Heart left ventricle (tissue), 16 donors: ENCODE results near the gene ABTB2. TPM values are rescaled to one million over a fixed set of nuclear protein-coding genes. Genes with fewer than 3 reads are reported as not detected.
A peak's percentile ranks its signal among the peaks of the same experiment; 100 is the strongest.

Experiments used
- ATAC-seq, 4 donors: fragments of 200-7000 bp; cut with Tn5 transposase; one replicate each; pipeline ENCODE4 v1.9.1; 2020 to 2022; ENCODE audit warnings: moderate library complexity in 4 of 4, mild to moderate bottlenecking in 3 of 4, moderate number of reproducible peaks in 1 of 4
- DNase-seq, 5 donors: peaks; one replicate each; pipeline ENCODE4 v3.0.0-alpha.2; 2020
- H3K27ac ChIP-seq, 12 donors: fragments of 200-600 bp; sonication (generic) in 4 of 12; one replicate each; pipeline versions ENCODE4 v1.5.0 to v1.8.0; 2016 to 2022; ENCODE audit warnings: mild to moderate bottlenecking in 2 of 12
- H3K27me3 ChIP-seq, 9 donors: fragments of 200-600 bp; sonication (generic) in 2 of 9; one replicate each; pipeline versions ENCODE4 v1.5.1 to v1.8.0; 2016 to 2022; ENCODE audit warnings: mild to moderate bottlenecking in 3 of 9
- H3K36me3 ChIP-seq, 9 donors: fragments of 200-600 bp; sonication (generic) in 2 of 9; one replicate each; pipeline versions ENCODE4 v1.5.0 to v1.8.0; 2018 to 2022; ENCODE audit warnings: mild to moderate bottlenecking in 2 of 9
- H3K4me1 ChIP-seq, 12 donors: fragments of 200-600 bp; sonication (generic) in 4 of 12; one replicate each; pipeline versions ENCODE4 v1.5.0 to v1.8.0; 2016 to 2022; ENCODE audit warnings: mild to moderate bottlenecking in 3 of 12
- H3K4me3 ChIP-seq, 12 donors: fragments of 200-600 bp; sonication (generic) in 4 of 12; one replicate each; pipeline versions ENCODE4 v1.5.0 to v1.8.0; 2017 to 2022; ENCODE audit warnings: mild to moderate bottlenecking in 9 of 12, moderate library complexity in 4 of 12
- H3K9me3 ChIP-seq, 12 donors: fragments of 200-600 bp; sonication (generic) in 4 of 12; one replicate each; pipeline versions ENCODE4 v1.5.0 to v1.8.0; 2016 to 2022; ENCODE audit warnings: mild to moderate bottlenecking in 1 of 12
- CTCF ChIP-seq, 12 donors: fragments of 200-600 bp; sonication (generic) in 4 of 12; IDR thresholded peaks; one replicate each; pipeline versions ENCODE4 v1.5.0 to v1.8.0; 2018 to 2022; ENCODE audit warnings: antibody characterized with exemption in 12 of 12, mild to moderate bottlenecking in 5 of 12
- POLR2A ChIP-seq, 2 donors: fragments of 450-650 bp; IDR thresholded peaks; one replicate each; pipeline ENCODE4 v1.6.1; 2017; ENCODE audit warnings: antibody characterized with exemption in 2 of 2, mild to moderate bottlenecking in 2 of 2, moderate library complexity in 2 of 2
- WGBS, 4 donors: extraction: QIAGEN DNeasy Blood & Tissue Kit in 2 of 4; methylation state at CpG; one replicate each; pipeline versions ENCODE4 v1.1.5 to v1.1.7; 2013 to 2018; 5-methylcytosine and 5-hydroxymethylcytosine counted together
- intact Hi-C, 10 donors: fragments of 100-400 bp; cut with DNase I; formaldehyde crosslinking; loops; one replicate each; pipeline versions ENCODE4 v1.11.1 to v1.14.2; 2022
- polyA plus RNA-seq, 2 donors: library from polyadenylated mRNA; stranded (reverse); fragments of 200-250 nt; gene quantifications; one replicate each; pipeline ENCODE4 v1.2.3, GENCODE V29; 2013
- total RNA-seq, 9 donors: library from RNA; depleted of rRNA in 2 of 9; stranded (reverse); fragments of >200 nt in 2 of 9; fragmentation: NEBNext Ultra II Directional in 3 of 9; extraction: Animal tissue kit (Norgen Biotek cat#: 25700) in 3 of 9; gene quantifications; one replicate each; pipeline versions ENCODE4 v1.1.0 to v1.2.4, GENCODE V29; 2016 to 2023
- donor health status: ischemic (EF 13 %, LVEDD 7.1; RV severe dilation, severe dysfunction).
- donor health status: healthy with polysubstance abuse.
- donor health status: DM: no; HTN: yes; CAD: no.
- donor health status: DM: no; HTN: no; CAD: no.
- donor health status: ischemic (EF 25% LVEDD 6.9; RV normal size, moderate dysfunction).
- donor health status: ischemic (EF 25% LVEDD 5.7; RV mildly dilated, moderate dysfunction).
- donor health status: healthy.
- donor health status: DM: yes; HTN: yes; CAD: no.
- donor health status: ischemic (EF 35%, LVEDD 5.7; RV mildly dilated, moderate dysfunction).
- donor health status: nonischemic (EF 11% LVEDD 7.7; RV severe dilation, severe dysfunction).
- donor health status: DM: yes; HTN: yes; CAD: no.
- donor health status: PGD.
- donor health status: ischemic (EF 29% LVEDD 5.4; RV normal size, mild dysfunction).
- donor health status: nonischemic (EF 23%, LVEDD 6.1; RV moderate dilation, normal function).

The ABTB2 gene
- total and polyA plus RNA-seq, 11 donors = 3.3 to 27.1 (median 12.5) TPM

DNA sequence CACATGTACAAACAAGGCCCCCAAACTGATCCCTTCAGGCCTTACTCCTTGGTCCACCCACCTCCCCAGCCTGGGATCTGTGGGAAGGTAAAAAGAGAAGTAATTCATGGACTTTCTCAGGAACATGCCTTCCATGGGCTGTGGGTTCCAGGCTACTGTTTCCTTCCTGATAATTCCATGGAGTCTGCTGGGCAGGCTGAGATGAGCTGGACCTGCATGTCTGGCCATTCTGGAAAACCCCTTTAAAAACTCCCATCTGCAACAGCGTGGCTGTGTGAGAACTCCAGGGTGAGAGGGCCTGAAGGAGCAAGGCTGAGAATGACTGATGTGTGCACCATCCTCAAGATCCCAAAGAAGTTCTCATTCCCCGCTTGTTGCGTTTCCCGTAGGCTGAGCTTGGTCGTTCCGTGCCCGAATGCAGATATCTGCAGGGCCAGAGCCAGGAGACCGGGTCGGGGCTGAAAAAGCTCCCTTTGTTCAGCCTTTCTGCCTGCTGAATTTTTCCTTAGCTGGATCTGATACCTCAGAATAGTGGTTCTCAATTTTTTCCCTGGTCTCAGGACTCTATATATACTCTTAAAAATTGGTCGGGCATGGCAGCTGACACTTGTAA is 179.5 kb downstream of the ABTB2 start:
- intact Hi-C loops = loop anchor here in 5 of 10 donors (5.0 to 10.0 kb wide), 4 partner anchors 181 to 316 kb away; no protein-coding TSS in a partner anchor
- Histone ChIP-seq H3K27ac (no peak overlapping the region), H3K27me3 (no peaks in the 10 kb centered on the region), H3K4me3 (no peak overlapping the region), H3K36me3 (no peaks in the 10 kb centered on the region), H3K4me1 (peaks cover 0 to 26% (median 11%) of the 10 kb centered on the region in 12 donors), H3K9me3 (no peaks in the 10 kb centered on the region)
- ATAC-seq (no peak), DNase-seq (peak in 1 of 5 donors; percentile 8)
- WGBS, 4 donors = 89 to 93% (median 90%) methylated on average over 10 of the region's 10 CpGs
- TF ChIP-seq POLR2A (IDR thresholded peaks at IDR 0.05) = no peak
- no peak for TF ChIP-seq CTCF (IDR thresholded peaks at IDR 0.05)

- TF ChIP-seq POLR2A (IDR thresholded peaks at IDR 0.05) = no peak
- TF ChIP-seq CTCF (IDR thresholded peaks at IDR 0.05) = no peak
- ATAC-seq (no peak), DNase-seq (no peak)
- Histone ChIP-seq H3K27me3 (no peaks in the 10 kb centered on the region), H3K27ac (no peak overlapping the region), H3K4me1 (peaks cover 0 to 20% (median 11%) of the 10 kb centered on the region in 12 donors), H3K36me3 (no peaks in the 10 kb centered on the region), H3K4me3 (no peak overlapping the region), H3K9me3 (no peaks in the 10 kb centered on the region)
- intact Hi-C loops = loop anchor here in 5 of 10 donors (5.0 to 10.0 kb wide), 4 partner anchors 179 to 318 kb away; no protein-coding TSS in a partner anchor
- WGBS, 4 donors = 12 to 39% (median 32%) methylated on average over 2 of the region's 2 CpGs
These were observed 181.0 kb downstream of the ABTB2 start for GRCh38 chr11:34176751-34177209.

DNA sequence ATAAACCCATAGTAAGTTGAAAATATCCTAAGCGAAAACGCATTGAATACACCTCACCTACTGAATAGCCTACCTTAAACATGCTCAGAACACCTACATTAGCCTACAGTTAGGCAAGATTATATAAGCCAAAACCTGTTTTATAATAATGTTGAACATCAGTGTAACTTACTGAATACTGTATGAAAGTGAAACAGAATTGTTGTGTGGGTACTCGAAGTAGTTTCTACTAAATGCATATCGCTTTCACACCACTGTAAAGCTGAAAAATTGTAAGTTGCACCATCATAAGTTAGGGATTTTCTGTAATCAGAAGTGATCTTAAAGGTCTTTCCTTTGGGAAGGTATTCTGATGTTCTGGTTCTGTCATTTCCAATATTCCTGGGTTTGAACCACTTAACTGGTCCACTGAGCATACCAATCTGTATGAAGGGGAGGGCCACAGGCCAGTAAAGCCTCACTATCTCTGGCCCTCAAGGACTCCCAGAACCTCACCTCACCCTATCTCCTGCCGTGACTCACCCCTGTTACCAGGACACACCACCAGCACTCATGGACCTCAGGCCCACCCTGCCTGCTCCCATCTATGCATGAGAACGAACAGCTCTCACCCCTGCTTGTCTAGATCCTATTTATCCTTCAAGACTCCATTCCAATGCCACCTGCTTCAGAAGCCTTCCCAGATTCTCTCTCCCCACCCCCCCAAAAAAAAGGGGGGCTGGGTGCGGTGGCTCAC is 182.4 kb downstream of the ABTB2 start:
- ATAC-seq = no peak
- no peak for DNase-seq
- WGBS, 4 donors = 86 to 90% (median 88%) methylated on average over 7 of the region's 7 CpGs
- peaks cover 0 to 13% (median 0%) of the 10 kb centered on the region in 9 donors for H3K36me3 ChIP-seq
- H3K9me3 ChIP-seq = no peaks in the 10 kb centered on the region
- intact Hi-C loops = loop anchor here in 6 of 10 donors (2.0 to 10.0 kb wide), 5 partner anchors 178 to 319 kb away; partner anchors contain the start of gene ABTB2 (in 2 of the 6)
- H3K4me1 ChIP-seq = peaks cover 0 to 17% (median 11%) of the 10 kb centered on the region in 12 donors
- no peak overlapping the region for H3K4me3 ChIP-seq
- TF ChIP-seq CTCF (IDR thresholded peaks at IDR 0.05) (no peak), POLR2A (IDR thresholded peaks at IDR 0.05) (no peak)
- H3K27me3 ChIP-seq = no peaks in the 10 kb centered on the region
- H3K27ac ChIP-seq = no peak overlapping the region
